GM12878 (cell line): ENCODE data around the gene OR51T1. TPM values are rescaled to one million over a fixed set of nuclear protein-coding genes. Genes with fewer than 3 reads are reported as not detected.

Experiments used
- ATAC-seq: fragments of 200-7000 bp; cut with Tn5 transposase; 3 replicates; pipeline ENCODE4 v1.9.1; 2020; ENCODE audit warnings: mild to moderate bottlenecking, moderate library complexity
- BruUV-seq: library from RNA; stranded (reverse); fragments of 400-500 nt; replicated peaks from 2 replicates; lab custom pipeline; 2021; lab: Mats Ljungman, UMichigan
- CTCF ChIA-PET: fragments of 300-600 bp; sonication (Branson Sonifier 250); formaldehyde crosslinking; extraction: SDS; loops from one replicate; lab custom pipeline; 2021; ENCODE audit warnings: inconsistent platforms; lab: Yijun Ruan, JAX
- POLR2A ChIA-PET: fragments of 350-600 bp; formaldehyde crosslinking; extraction: SDS; loops from one replicate; lab custom pipeline; 2021; ENCODE audit warnings: inconsistent platforms; lab: Charles Lee
- RAD21 ChIA-PET: fragments of 300-600 bp; sonication (Branson Sonifier 250); formaldehyde crosslinking; loops from one replicate; lab custom pipeline; 2023; ENCODE audit warnings: antibody characterized with exemption; ENCODE audit not compliant: unreplicated experiment; lab: Charles Lee
- SMC1A ChIA-PET: fragments of 300-600 bp; sonication (Branson Sonifier 250); formaldehyde crosslinking; loops from one replicate; lab custom pipeline; 2023; ENCODE audit not compliant: unreplicated experiment, uncharacterized antibody; lab: Charles Lee
- DNase-seq: peaks from one replicate; pipeline ENCODE4 v3.0.0-alpha.2; 2011; ENCODE audit warnings: low read depth, low spot score
- FAIRE-seq: peaks from 3 replicates; lab custom pipeline; 2011; peaks lifted over from hg19 to GRCh38; lab: Jason Lieb, UNC
- H2AFZ ChIP-seq: 2 replicates; pipeline ENCODE4 v1.6.0; 2011; ENCODE audit warnings: low read depth, low read length, control low read depth; ENCODE audit not compliant: control insufficient read depth
- H3K27ac ChIP-seq: 2 replicates; pipeline ENCODE4 v1.5.1; 2011; ENCODE audit warnings: control low read depth; ENCODE audit not compliant: control insufficient read depth, insufficient read depth
- H3K27me3 ChIP-seq, 2 experiments: replicated peaks in 1 of 2; 2 replicates each; pipeline versions ENCODE4 v1.6.0 to v1.6.1; 2011; ENCODE audit warnings: low read length in 1 of 2; ENCODE audit not compliant: control insufficient read depth in 2 of 2, insufficient read depth in 2 of 2
- H3K36me3 ChIP-seq, 2 experiments: 2 replicates each; pipeline ENCODE4 v1.5.1; 2011; ENCODE audit warnings: low read length in 1 of 2; ENCODE audit not compliant: control insufficient read depth in 2 of 2, insufficient read depth in 2 of 2
- H3K4me1 ChIP-seq: 2 replicates; pipeline ENCODE4 v1.6.1; 2011; ENCODE audit warnings: mild to moderate bottlenecking, low read length, moderate library complexity, mixed read lengths; ENCODE audit not compliant: control insufficient read depth, insufficient read depth
- H3K4me2 ChIP-seq: 2 replicates; pipeline ENCODE4 v1.6.0; 2011; ENCODE audit warnings: control low read depth; ENCODE audit not compliant: control insufficient read depth, insufficient read depth
- H3K4me3 ChIP-seq: fragments of 200-600 bp; sonication (generic); 2 replicates; pipeline ENCODE4 v1.5.1; 2016
- H3K79me2 ChIP-seq: 2 replicates; pipeline ENCODE4 v1.6.0; 2011; ENCODE audit warnings: low read length; ENCODE audit not compliant: control insufficient read depth, insufficient read depth
- H3K9ac ChIP-seq: 2 replicates; pipeline ENCODE4 v1.8.0; 2011; ENCODE audit warnings: low read length, control low read depth, mixed read lengths; ENCODE audit not compliant: control insufficient read depth, insufficient read depth
- H3K9me3 ChIP-seq: replicated peaks from 3 replicates; pipeline ENCODE4 v1.5.1; 2011; ENCODE audit warnings: mild to moderate bottlenecking, low read length; ENCODE audit not compliant: control insufficient read depth, insufficient read depth
- H4K20me1 ChIP-seq: 2 replicates; pipeline ENCODE4 v1.6.0; 2011; ENCODE audit not compliant: control insufficient read depth, insufficient read depth
- BRCA1 ChIP-seq: IDR thresholded peaks from 2 replicates; pipeline ENCODE4 v1.6.1; 2011; ENCODE audit warnings: low read depth, low read length, improper control_type of control experiment
- CTCF ChIP-seq, 3 experiments: IDR thresholded peaks in 2 of 3; conservative IDR thresholded peaks in 1 of 3; 2 replicates each; pipeline ENCODE4 v1.5.1; 2011; ENCODE audit warnings: low read depth in 3 of 3, low read length in 3 of 3, mild to moderate bottlenecking in 3 of 3, control low read depth in 2 of 3, moderate library complexity in 2 of 3, inconsistent platforms in 1 of 3, mixed read lengths in 1 of 3; ENCODE audit not compliant: control insufficient read depth in 2 of 3, insufficient read depth in 1 of 3; ENCODE audit errors: extremely low read depth in 1 of 3
- GATAD2B ChIP-seq: fragments of 450-650 bp; conservative IDR thresholded peaks from 2 replicates; pipeline ENCODE4 v1.6.1; 2017; ENCODE audit warnings: low read depth, mild to moderate bottlenecking, moderate library complexity
- HSF1 ChIP-seq: fragments of 150-350 bp; IDR thresholded peaks from 2 replicates; pipeline ENCODE4 v1.6.1; 2014; ENCODE audit warnings: mild to moderate bottlenecking, low read depth, low read length
- MLLT1 ChIP-seq: fragments of 450-650 bp; IDR thresholded peaks from 2 replicates; pipeline ENCODE4 v1.6.1; 2016; ENCODE audit warnings: mild to moderate bottlenecking
- NFYA ChIP-seq: IDR thresholded peaks from 2 replicates; pipeline ENCODE4 v1.6.1; 2011; ENCODE audit warnings: low read depth, mild to moderate bottlenecking, low read length, improper control_type of control experiment, borderline replicate concordance
- RAD21 ChIP-seq: IDR thresholded peaks from 2 replicates; pipeline ENCODE4 v1.6.1; 2011; ENCODE audit warnings: mild to moderate bottlenecking, low read depth, low read length, moderate library complexity; ENCODE audit not compliant: insufficient read depth
- RELB ChIP-seq: fragments of 450-650 bp; IDR thresholded peaks from 2 replicates; pipeline ENCODE4 v1.6.1; 2017; ENCODE audit warnings: low read depth, mild to moderate bottlenecking, moderate library complexity
- SMARCA5 ChIP-seq: fragments of 450-650 bp; IDR thresholded peaks from 2 replicates; pipeline ENCODE4 v1.6.1; 2017; ENCODE audit warnings: mild to moderate bottlenecking
- SPI1 ChIP-seq: IDR thresholded peaks from 2 replicates; pipeline ENCODE4 v1.6.1; 2011; ENCODE audit warnings: low read depth, mild to moderate bottlenecking, low read length, moderate library complexity, borderline replicate concordance; ENCODE audit not compliant: insufficient read depth
- TAF1 ChIP-seq: IDR thresholded peaks from 2 replicates; pipeline ENCODE4 v1.6.1; 2011; ENCODE audit warnings: mild to moderate bottlenecking, low read depth, low read length, borderline replicate concordance
- YBX1 ChIP-seq: fragments of 450-650 bp; IDR thresholded peaks from 2 replicates; pipeline ENCODE4 v1.6.1; 2016; ENCODE audit warnings: antibody characterized with exemption
- ZBED1 ChIP-seq: IDR thresholded peaks from 2 replicates; pipeline ENCODE4 v1.6.1; 2016; ENCODE audit warnings: borderline replicate concordance
- ZNF592 ChIP-seq: fragments of 450-650 bp; IDR thresholded peaks from 2 replicates; pipeline ENCODE4 v1.6.1; 2017; ENCODE audit warnings: mild to moderate bottlenecking, moderate library complexity
- WGBS: methylation state at CpG from one replicate; pipeline ENCODE4 v1.1.6; 2016; ENCODE audit warnings: low lambda C conversion rate; ENCODE audit not compliant: insufficient replicate concordance, insufficient coverage; ENCODE audit errors: missing lambda C conversion rate; 5-methylcytosine and 5-hydroxymethylcytosine counted together
- in situ Hi-C: fragments of 300-500 bp; cut with MboI; formaldehyde crosslinking; loops from 9 replicates; pipeline ENCODE4 v1.14.3; 2018; ENCODE audit warnings: mixed read lengths
- intact Hi-C: fragments of 100-400 bp; cut with micrococcal nuclease; formaldehyde crosslinking; loops from one replicate; pipeline ENCODE4 v1.14.2; 2022; ENCODE audit not compliant: unreplicated experiment
- polyA plus RNA-seq, 11 experiments: library from polyadenylated mRNA; depleted of rRNA in 4 of 11; unstranded in 6 of 11; stranded (reverse) in 5 of 11; fragments of >200 nt; fragmentation: Nextera tagmentation in 4 of 11; fragmentation: Illumina TruSeq in 1 of 11; extraction: Ambion mirVana in 4 of 11; extraction: Trizol in 1 of 11; gene quantifications; 1 replicate in 1 of 11; 2 replicates in 10 of 11; pipeline versions ENCODE4 v1.2.1 to v1.2.3, GENCODE V29; 2011 to 2016; ENCODE audit warnings: inconsistent platforms in 2 of 11, missing spikeins in 2 of 11, low read depth in 1 of 11
- total RNA-seq, 4 experiments: library from RNA; depleted of rRNA in 3 of 4; stranded (reverse); fragments of >200 nt in 3 of 4; fragmentation: Illumina TruSeq in 1 of 4; extraction: Trizol in 1 of 4; gene quantifications; 2 replicates each; pipeline versions ENCODE4 v1.2.1 to v1.2.3, GENCODE V29; 2013 to 2021

Gene OR51T1
- total and polyA plus RNA-seq, 10 of the 15 experiments (the other 5 are each of a cell fraction or from before 2014, with no cell fraction given): not detected

GRCh38 chr11:4884361-4884760 lies 2.7 kb downstream of the OR51T1 start:
- in situ Hi-C loops (no loop called here), intact Hi-C loops (no loop called here)
- no peak for DNase-seq
- ChIA-PET SMC1A (no interaction called here), CTCF (no interaction called here), POLR2A (no interaction called here), RAD21 (no interaction called here)
- WGBS: 30% methylated on average over 3 of the region's 3 CpGs
- H3K27me3 ChIP-seq: no peaks in the 10 kb centered on the region
- no peak overlapping the region for H3K4me2 ChIP-seq
- no peaks in the 10 kb centered on the region for H4K20me1 ChIP-seq
- no peaks in the 10 kb centered on the region for H3K36me3 ChIP-seq
- no peaks in the 10 kb centered on the region for H3K9me3 ChIP-seq
- H2AFZ ChIP-seq: no peak overlapping the region
- H3K9ac ChIP-seq: no peak overlapping the region
- ATAC-seq: no peak
- H3K27ac ChIP-seq: no peak overlapping the region
- BruUV-seq: no TSS peak
- no peaks in the 10 kb centered on the region for H3K79me2 ChIP-seq
- FAIRE-seq: no peak
- no peaks in the 10 kb centered on the region for H3K4me1 ChIP-seq
- no peak overlapping the region for H3K4me3 ChIP-seq
- no peak for TF ChIP-seq TAF1
- TF ChIP-seq CTCF (IDR thresholded peaks at IDR 0.05 in 2 of 3, conservative IDR thresholded peaks at IDR 0.05 in 1 of 3; ENCODE audit: control insufficient read depth in 2 of 3, extremely low read depth in 1 of 3, insufficient read depth in 1 of 3, low read depth in 3 of 3, low read length in 3 of 3): no peak
- TF ChIP-seq BRCA1: no peak
- TF ChIP-seq YBX1: no peak
- TF ChIP-seq ZNF592: no peak
- no peak for TF ChIP-seq NFYA
- no peak for TF ChIP-seq SPI1
- TF ChIP-seq GATAD2B: no peak
- no peak for TF ChIP-seq RAD21
- no peak for TF ChIP-seq ZBED1
- no peak for TF ChIP-seq HSF1
- TF ChIP-seq MLLT1: no peak
- no peak for TF ChIP-seq SMARCA5
- TF ChIP-seq RELB: no peak
